HepG2 (cell line): ENCODE results near the gene TSKU. TPM values are rescaled to one million over a fixed set of nuclear protein-coding genes. Genes with fewer than 3 reads are reported as not detected.

Experiments
- DBP ChIP-seq: sonication (generic); formaldehyde crosslinking; IDR thresholded peaks from 2 replicates; pipeline ENCODE4 v1.4.0; 2020; ENCODE audit warnings: missing genetic modification reagents; ENCODE audit errors: not compliant biosample characterization
- FIP1L1 ChIP-seq: fragments of 200-400 bp; formaldehyde crosslinking; IDR thresholded peaks from 2 replicates; pipeline ENCODE4 v1.6.1; 2018; ENCODE audit warnings: low read depth, mild to moderate bottlenecking, low read length, moderate library complexity, borderline replicate concordance; ENCODE audit not compliant: insufficient read depth
- HHEX ChIP-seq: IDR thresholded peaks from 2 replicates; pipeline ENCODE4 v1.6.1; 2016; ENCODE audit warnings: control low read depth
- KLF9 ChIP-seq: IDR thresholded peaks from 2 replicates; pipeline ENCODE4 v1.6.1; 2016; ENCODE audit warnings: low read depth
- MAF1 ChIP-seq: sonication (generic); formaldehyde crosslinking; IDR thresholded peaks from 2 replicates; pipeline ENCODE4 v1.5.0; 2020; ENCODE audit warnings: missing genetic modification reagents, borderline replicate concordance
- MTF2 ChIP-seq: sonication (generic); formaldehyde crosslinking; IDR thresholded peaks from 2 replicates; pipeline ENCODE4 v1.5.0; 2020; ENCODE audit warnings: missing genetic modification reagents, borderline replicate concordance
- NCOA5 ChIP-seq: sonication (generic); formaldehyde crosslinking; IDR thresholded peaks from 2 replicates; pipeline ENCODE4 v1.4.0; 2020; ENCODE audit warnings: missing genetic modification reagents
- PAX8 ChIP-seq: sonication (generic); formaldehyde crosslinking; IDR thresholded peaks from 2 replicates; pipeline ENCODE4 v1.8.0; 2022; ENCODE audit warnings: mild to moderate bottlenecking, missing genetic modification reagents, borderline replicate concordance
- PCBP2 ChIP-seq: fragments of 200-400 bp; formaldehyde crosslinking; optimal IDR thresholded peaks from 2 replicates; pipeline ENCODE3; 2018; ENCODE audit warnings: low read length, low read depth; ENCODE audit not compliant: poor library complexity, severe bottlenecking
- PHF21A ChIP-seq: sonication (generic); formaldehyde crosslinking; IDR thresholded peaks from 2 replicates; pipeline ENCODE4 v1.5.0; 2020; ENCODE audit warnings: mild to moderate bottlenecking, missing genetic modification reagents
- SALL1 ChIP-seq: sonication (generic); formaldehyde crosslinking; IDR thresholded peaks from 2 replicates; pipeline ENCODE4 v1.8.0; 2022; ENCODE audit warnings: mild to moderate bottlenecking, missing genetic modification reagents
- SP5 ChIP-seq: IDR thresholded peaks from 2 replicates; pipeline ENCODE4 v1.6.1; 2016; ENCODE audit warnings: low read depth, borderline replicate concordance
- TAF15 ChIP-seq: fragments of 200-400 bp; formaldehyde crosslinking; IDR thresholded peaks from one replicate; pipeline ENCODE4 v1.6.1; 2018; ENCODE audit warnings: mild to moderate bottlenecking, low read depth, low read length; ENCODE audit not compliant: poor library complexity, severe bottlenecking
- ZMYM2 ChIP-seq: sonication (generic); formaldehyde crosslinking; IDR thresholded peaks from 2 replicates; pipeline ENCODE4 v1.8.0; 2022; ENCODE audit warnings: mild to moderate bottlenecking, missing genetic modification reagents
- ZMYM4 ChIP-seq: sonication (generic); formaldehyde crosslinking; IDR thresholded peaks from 2 replicates; pipeline ENCODE4 v1.8.1; 2023; ENCODE audit warnings: mild to moderate bottlenecking, missing genetic modification reagents
- ZNF24 ChIP-seq: fragments of 450-650 bp; IDR thresholded peaks from 2 replicates; pipeline ENCODE4 v1.6.1; 2017; ENCODE audit warnings: antibody characterized with exemption, mild to moderate bottlenecking
- ZNF552 ChIP-seq: sonication (generic); formaldehyde crosslinking; IDR thresholded peaks from 2 replicates; pipeline ENCODE4 v1.9.0; 2022; ENCODE audit warnings: missing genetic modification reagents, mild to moderate bottlenecking, borderline replicate concordance
- ZNF614 ChIP-seq: IDR thresholded peaks from 2 replicates; pipeline ENCODE4 v1.6.1; 2018; ENCODE audit warnings: missing biosample characterization, missing genetic modification reagents, inconsistent platforms, borderline replicate concordance
- ZNF768 ChIP-seq: sonication (generic); formaldehyde crosslinking; IDR thresholded peaks from 2 replicates; pipeline ENCODE4 v1.4.0; 2020; ENCODE audit warnings: missing genetic modification reagents
- polyA plus RNA-seq, 8 experiments: library from polyadenylated mRNA; depleted of rRNA in 3 of 8; stranded (reverse) in 7 of 8; unstranded in 1 of 8; fragments of >200 nt; fragmentation: Illumina TruSeq in 4 of 8; extraction: Trizol in 4 of 8; gene quantifications; 2 replicates each; pipeline versions ENCODE4 v1.2.1 to v1.2.3, GENCODE V29; 2011 to 2016; ENCODE audit warnings: low read depth in 4 of 8, missing spikeins in 1 of 8, mixed read lengths in 1 of 8; ENCODE audit not compliant: insufficient read depth in 1 of 8
- total RNA-seq, 5 experiments: library from RNA; depleted of rRNA; stranded (reverse); fragments of >200 nt; fragmentation: Illumina TruSeq; extraction: Trizol; gene quantifications; 2 replicates each; pipeline ENCODE4 v1.2.3, GENCODE V29; 2016; ENCODE audit warnings: low read depth in 1 of 5
- TF ChIP-seq, protein P1 (sequence below): sonication (generic); formaldehyde crosslinking; IDR thresholded peaks from 2 replicates; pipeline ENCODE4 v1.8.0; 2022; ENCODE audit warnings: mild to moderate bottlenecking, missing genetic modification reagents; ENCODE audit not compliant: insufficient replicate concordance
- TF ChIP-seq, protein P2 (sequence below): sonication (generic); formaldehyde crosslinking; IDR thresholded peaks from 2 replicates; pipeline ENCODE4 v1.5.1; 2020; ENCODE audit warnings: mild to moderate bottlenecking, missing genetic modification reagents, borderline replicate concordance
- TF ChIP-seq, protein P3 (sequence below): sonication (generic); formaldehyde crosslinking; IDR thresholded peaks from 2 replicates; pipeline ENCODE4 v1.8.0; 2022; ENCODE audit warnings: mild to moderate bottlenecking, missing genetic modification reagents, moderate library complexity
- TF ChIP-seq, protein P4 (sequence below): sonication (generic); formaldehyde crosslinking; IDR thresholded peaks from 2 replicates; pipeline ENCODE4 v1.8.1; 2023; ENCODE audit warnings: mild to moderate bottlenecking, missing genetic modification reagents, borderline replicate concordance

Gene TSKU
- total and polyA plus RNA-seq, 2 of the 13 experiments (the other 11 are each of a cell fraction or from before 2014, with no cell fraction given) = 20.3 to 21.4 TPM

- TF ChIP-seq ZMYM4 (CRISPR knock-in tag) = no peak
- TF ChIP-seq, protein P1, sequence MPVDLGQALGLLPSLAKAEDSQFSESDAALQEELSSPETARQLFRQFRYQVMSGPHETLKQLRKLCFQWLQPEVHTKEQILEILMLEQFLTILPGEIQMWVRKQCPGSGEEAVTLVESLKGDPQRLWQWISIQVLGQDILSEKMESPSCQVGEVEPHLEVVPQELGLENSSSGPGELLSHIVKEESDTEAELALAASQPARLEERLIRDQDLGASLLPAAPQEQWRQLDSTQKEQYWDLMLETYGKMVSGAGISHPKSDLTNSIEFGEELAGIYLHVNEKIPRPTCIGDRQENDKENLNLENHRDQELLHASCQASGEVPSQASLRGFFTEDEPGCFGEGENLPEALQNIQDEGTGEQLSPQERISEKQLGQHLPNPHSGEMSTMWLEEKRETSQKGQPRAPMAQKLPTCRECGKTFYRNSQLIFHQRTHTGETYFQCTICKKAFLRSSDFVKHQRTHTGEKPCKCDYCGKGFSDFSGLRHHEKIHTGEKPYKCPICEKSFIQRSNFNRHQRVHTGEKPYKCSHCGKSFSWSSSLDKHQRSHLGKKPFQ (CRISPR knock-in tag) = no peak
- no peak for TF ChIP-seq DBP
- peak; percentile 28; the same call in 1 of the 2 replicates for TF ChIP-seq PHF21A (CRISPR knock-in tag)
- TF ChIP-seq FIP1L1 = no peak
- TF ChIP-seq ZMYM2 = no peak
- no peak for TF ChIP-seq PCBP2
- peak; percentile 96 for TF ChIP-seq ZNF768 (CRISPR knock-in tag)
- peak; percentile 38; the same call in 1 of the 2 replicates for TF ChIP-seq SALL1 (CRISPR knock-in tag)
- TF ChIP-seq KLF9 (CRISPR knock-in tag) = no peak
- no peak for TF ChIP-seq PAX8 (CRISPR knock-in tag)
- no peak for TF ChIP-seq ZNF614 (CRISPR knock-in tag)
- no peak for TF ChIP-seq TAF15
- TF ChIP-seq SP5 (CRISPR knock-in tag) = no peak
- TF ChIP-seq, protein P2, sequence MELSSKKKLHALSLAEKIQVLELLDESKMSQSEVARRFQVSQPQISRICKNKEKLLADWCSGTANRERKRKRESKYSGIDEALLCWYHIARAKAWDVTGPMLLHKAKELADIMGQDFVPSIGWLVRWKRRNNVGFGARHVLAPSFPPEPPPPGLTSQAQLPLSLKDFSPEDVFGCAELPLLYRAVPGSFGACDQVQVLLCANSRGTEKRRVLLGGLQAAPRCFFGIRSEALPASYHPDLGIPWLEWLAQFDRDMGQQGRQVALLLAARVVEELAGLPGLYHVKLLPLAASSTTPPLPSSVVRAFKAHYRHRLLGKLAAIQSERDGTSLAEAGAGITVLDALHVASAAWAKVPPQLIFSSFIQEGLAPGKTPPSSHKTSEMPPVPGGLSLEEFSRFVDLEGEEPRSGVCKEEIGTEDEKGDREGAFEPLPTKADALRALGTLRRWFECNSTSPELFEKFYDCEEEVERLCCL = no peak
- TF ChIP-seq ZNF552 (CRISPR knock-in tag) = no peak
- TF ChIP-seq, protein P3, sequence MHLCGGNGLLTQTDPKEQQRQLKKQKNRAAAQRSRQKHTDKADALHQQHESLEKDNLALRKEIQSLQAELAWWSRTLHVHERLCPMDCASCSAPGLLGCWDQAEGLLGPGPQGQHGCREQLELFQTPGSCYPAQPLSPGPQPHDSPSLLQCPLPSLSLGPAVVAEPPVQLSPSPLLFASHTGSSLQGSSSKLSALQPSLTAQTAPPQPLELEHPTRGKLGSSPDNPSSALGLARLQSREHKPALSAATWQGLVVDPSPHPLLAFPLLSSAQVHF (CRISPR knock-in tag) = no peak
- TF ChIP-seq ZNF24 = no peak
- TF ChIP-seq HHEX = no peak
- no peak for TF ChIP-seq MAF1 (CRISPR knock-in tag)
- TF ChIP-seq, protein P4, sequence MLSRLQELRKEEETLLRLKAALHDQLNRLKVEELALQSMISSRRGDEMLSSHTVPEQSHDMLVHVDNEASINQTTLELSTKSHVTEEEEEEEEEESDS (CRISPR knock-in tag) = no peak
- no peak for TF ChIP-seq MTF2 (CRISPR knock-in tag)
- TF ChIP-seq NCOA5 (CRISPR knock-in tag) = no peak
Observed at GRCh38 chr11:76788661-76789442, 5.7 kb downstream of the TSKU start (continued).
